HFFc6 (cell line): ENCODE data around the gene PSORS1C2. TPM values are rescaled to one million over a fixed set of nuclear protein-coding genes. Genes with fewer than 3 reads are reported as not detected.
A peak's percentile ranks its signal among the peaks of the same experiment; 100 is the strongest.

Experiments
- DNase-seq: peaks from one replicate; pipeline ENCODE4 v3.0.0-alpha.2; 2018
- H3K27ac Mint-ChIP-seq: 2 replicates; pipeline ENCODE4 v1.8.0; 2020; ENCODE audit warnings: mild to moderate bottlenecking, mixed read lengths
- H3K27me3 Mint-ChIP-seq: 2 replicates; pipeline ENCODE4 v1.8.0; 2021; ENCODE audit warnings: mild to moderate bottlenecking, moderate library complexity, mixed read lengths; ENCODE audit not compliant: insufficient read depth
- H3K36me3 Mint-ChIP-seq: 2 replicates; pipeline ENCODE4 v1.8.0; 2021; ENCODE audit warnings: low read depth, mixed read lengths
- H3K4me1 Mint-ChIP-seq: 2 replicates; pipeline ENCODE4 v1.8.0; 2020; ENCODE audit warnings: low read depth, mixed read lengths
- H3K4me3 Mint-ChIP-seq: 2 replicates; pipeline ENCODE4 v1.8.0; 2020; ENCODE audit warnings: mild to moderate bottlenecking, moderate library complexity, mixed read lengths
- H3K9me3 Mint-ChIP-seq: 2 replicates; pipeline ENCODE4 v1.8.0; 2020; ENCODE audit warnings: mild to moderate bottlenecking, mixed read lengths
- total RNA-seq, 6 experiments: library from RNA; stranded (reverse); fragmentation: NEBNext Ultra II Directional; extraction: Animal tissue kit (Norgen Biotek cat#: 25700); gene quantifications; 2 replicates in 1 of 6; 3 replicates in 5 of 6; pipeline ENCODE4 v1.2.3, GENCODE V29; 2021
- TF ChIP-seq, protein P1 (sequence below): fragments of 200-600 bp; sonication (generic); IDR thresholded peaks from 2 replicates; pipeline ENCODE4 v1.5.0; 2021; ENCODE audit warnings: antibody characterized with exemption, mild to moderate bottlenecking

The PSORS1C2 gene
- total RNA-seq, 6 experiments from 2014 or later = not detected

GRCh38 chr6:31157513-31158139 is 18.8 kb upstream of the PSORS1C2 start, which contains the start of gene CCHCR1:
TSS of gene CCHCR1 (minus strand) at chr6:31157802. CDS start at chr6:31157600, 202 bp downstream.
- DNase-seq = no peak
- TF ChIP-seq, protein P1, sequence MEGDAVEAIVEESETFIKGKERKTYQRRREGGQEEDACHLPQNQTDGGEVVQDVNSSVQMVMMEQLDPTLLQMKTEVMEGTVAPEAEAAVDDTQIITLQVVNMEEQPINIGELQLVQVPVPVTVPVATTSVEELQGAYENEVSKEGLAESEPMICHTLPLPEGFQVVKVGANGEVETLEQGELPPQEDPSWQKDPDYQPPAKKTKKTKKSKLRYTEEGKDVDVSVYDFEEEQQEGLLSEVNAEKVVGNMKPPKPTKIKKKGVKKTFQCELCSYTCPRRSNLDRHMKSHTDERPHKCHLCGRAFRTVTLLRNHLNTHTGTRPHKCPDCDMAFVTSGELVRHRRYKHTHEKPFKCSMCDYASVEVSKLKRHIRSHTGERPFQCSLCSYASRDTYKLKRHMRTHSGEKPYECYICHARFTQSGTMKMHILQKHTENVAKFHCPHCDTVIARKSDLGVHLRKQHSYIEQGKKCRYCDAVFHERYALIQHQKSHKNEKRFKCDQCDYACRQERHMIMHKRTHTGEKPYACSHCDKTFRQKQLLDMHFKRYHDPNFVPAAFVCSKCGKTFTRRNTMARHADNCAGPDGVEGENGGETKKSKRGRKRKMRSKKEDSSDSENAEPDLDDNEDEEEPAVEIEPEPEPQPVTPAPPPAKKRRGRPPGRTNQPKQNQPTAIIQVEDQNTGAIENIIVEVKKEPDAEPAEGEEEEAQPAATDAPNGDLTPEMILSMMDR = no peak
- peaks cover 14% of the 10 kb centered on the region for H3K36me3 Mint-ChIP-seq

DNA sequence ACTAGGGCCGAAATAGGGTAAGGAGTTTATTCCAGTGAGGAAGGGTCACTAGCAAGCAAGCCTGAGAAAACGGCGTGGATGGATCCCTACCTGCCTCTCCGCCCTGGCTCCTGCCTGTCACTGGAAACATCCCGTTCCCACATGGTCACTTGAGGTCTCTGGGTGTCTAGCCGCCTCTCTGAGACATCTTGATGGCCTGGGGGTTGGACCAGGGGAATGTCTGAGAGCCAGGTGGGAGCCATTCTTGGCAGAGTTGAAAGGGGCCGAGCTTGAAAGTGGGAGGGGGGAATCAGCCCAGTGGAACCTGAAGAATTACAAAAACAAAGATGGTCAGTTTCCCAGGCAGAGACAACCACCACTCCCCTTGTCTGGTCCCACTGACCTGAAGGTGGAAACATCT is 17.8 kb upstream of the PSORS1C2 start:
- Mint-ChIP-seq H3K27me3 (peaks cover 4% of the 10 kb centered on the region), H3K36me3 (peaks cover 14% of the 10 kb centered on the region), H3K9me3 (no peaks in the 10 kb centered on the region), H3K27ac (no peak overlapping the region), H3K4me1 (peaks cover 27% of the 10 kb centered on the region), H3K4me3 (peak overlapping the region; percentile 98; the same call in 1 of the 2 replicates)
- TF ChIP-seq, protein P1 = no peak
- DNase-seq = no peak

More at GRCh38 chr6:31157513-31158139, 18.8 kb upstream of the PSORS1C2 start, which contains the start of gene CCHCR1:
- Mint-ChIP-seq H3K4me1 (peaks cover 32% of the 10 kb centered on the region), H3K4me3 (peak within 1 kb of the TSS; percentile 98), H3K9me3 (no peaks in the 10 kb centered on the region), H3K27ac (peak within 1 kb of the TSS; percentile 83), H3K27me3 (peaks cover 4% of the 10 kb centered on the region)

GRCh38 chr6:31154436-31154835 is 15.6 kb upstream of the PSORS1C2 start:
- Mint-ChIP-seq H3K9me3 (no peaks in the 10 kb centered on the region), H3K27ac (no peak overlapping the region), H3K4me3 (no peak overlapping the region), H3K4me1 (peaks cover 18% of the 10 kb centered on the region), H3K27me3 (peaks cover 4% of the 10 kb centered on the region), H3K36me3 (peaks cover 14% of the 10 kb centered on the region)
- TF ChIP-seq, protein P1 = no peak
- no peak for DNase-seq

DNA sequence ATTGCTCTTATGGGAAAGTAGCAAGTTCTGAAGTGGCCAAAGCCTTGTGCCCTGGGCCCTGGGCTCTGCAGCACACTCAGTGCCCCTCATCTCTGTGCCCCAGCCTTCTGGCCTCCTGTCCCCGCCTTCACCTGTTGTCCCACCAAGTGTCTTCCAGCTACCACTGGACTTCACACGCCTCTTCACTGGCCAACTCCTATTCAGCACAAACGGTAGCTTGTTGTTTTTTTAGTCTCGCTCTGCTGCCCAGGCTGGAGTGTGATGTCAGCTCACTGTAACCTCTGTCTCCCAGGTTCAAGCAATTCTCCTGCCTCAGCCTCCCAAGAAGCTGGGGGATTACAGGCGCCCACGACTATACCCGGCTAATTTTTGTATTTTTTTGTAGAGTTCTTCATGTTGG is 13.9 kb upstream of the PSORS1C2 start:
- Mint-ChIP-seq H3K9me3 (no peaks in the 10 kb centered on the region), H3K36me3 (peaks cover 14% of the 10 kb centered on the region), H3K27me3 (peaks cover 4% of the 10 kb centered on the region), H3K4me1 (peaks cover 10% of the 10 kb centered on the region), H3K27ac (no peak overlapping the region; the same call in 1 of the 2 replicates), H3K4me3 (no peak overlapping the region)
- no peak for DNase-seq
- TF ChIP-seq, protein P1 = no peak

GRCh38 chr6:31149827-31150447 is 11.1 kb upstream of the PSORS1C2 start:
- TF ChIP-seq, protein P1 = no peak
- Mint-ChIP-seq H3K9me3 (no peaks in the 10 kb centered on the region), H3K27ac (no peak overlapping the region), H3K36me3 (peaks cover 10% of the 10 kb centered on the region; the same call in 1 of the 2 replicates), H3K4me1 (no peaks in the 10 kb centered on the region), H3K4me3 (no peak overlapping the region), H3K27me3 (peaks cover 4% of the 10 kb centered on the region)
- DNase-seq = no peak
